ENCODE measurements around the gene SMPD3. TPM values are rescaled to one million over a fixed set of nuclear protein-coding genes. Genes with fewer than 3 reads are reported as not detected.

Gene SMPD3
- total and polyA plus RNA-seq, 2 of the 4 experiments (the other 2 are of a cell fraction): not detected

DNA sequence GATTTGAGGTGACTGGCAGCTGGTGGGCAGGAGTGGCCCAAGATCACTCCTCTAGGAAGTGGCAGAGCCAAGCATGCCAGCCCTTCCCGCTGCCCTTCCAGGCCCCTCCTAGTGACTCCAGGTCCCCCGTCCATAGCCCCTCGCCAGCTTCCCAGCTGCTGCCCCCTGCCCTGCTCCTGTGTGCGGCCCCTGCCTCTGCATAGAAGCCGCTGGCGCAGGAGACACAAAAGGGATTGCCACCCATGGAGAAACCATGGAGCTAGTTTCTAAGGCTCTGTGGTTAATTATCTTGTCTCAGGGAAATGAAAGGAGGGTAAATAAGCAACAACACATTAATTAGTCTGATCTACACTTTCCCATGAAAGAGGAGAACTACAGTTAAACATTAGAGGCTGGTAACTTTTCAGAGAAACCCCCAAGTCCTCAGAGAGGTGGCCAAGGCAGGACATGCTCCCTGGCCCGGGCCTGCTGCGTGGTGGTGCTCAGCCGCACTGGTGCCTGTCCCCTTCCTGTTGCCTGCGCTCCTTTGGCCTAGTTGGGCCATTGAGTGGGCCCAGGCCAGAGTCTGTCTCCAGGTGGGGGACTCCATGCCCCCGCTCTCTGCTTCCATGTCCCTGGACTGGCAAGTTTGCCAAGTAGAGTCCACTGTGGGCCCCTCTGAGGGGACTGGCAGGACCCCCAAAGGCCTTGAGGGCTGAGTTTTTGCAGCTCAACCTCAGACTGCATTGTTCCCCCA is 72.3 kb downstream of the SMPD3 start:
- intact Hi-C loops (cut with micrococcal nuclease): no loop called here
- H3K56ac ChIP-seq (ENCODE audit: extremely low read depth, insufficient read depth, low read length): no peak overlapping the region
- H3K23ac ChIP-seq (ENCODE audit: low read depth, low read length): no peak overlapping the region
- in situ Hi-C loops (cut with MboI; ENCODE audit: low sequenced_read_pairs): no loop called here
- H4K20me1 ChIP-seq (ENCODE audit: insufficient read depth, low read length): no peaks in the 10 kb centered on the region
- ChIA-PET CTCF (no interaction called here), POLR2A (ENCODE audit: unreplicated experiment) (no interaction called here)
- H4K91ac ChIP-seq (ENCODE audit: insufficient read depth, low read depth, low read length): no peak overlapping the region
- DNase-seq (no peak), ATAC-seq (ENCODE audit: low read depth) (no peak)
- TF ChIP-seq SMC3 (IDR thresholded peaks at IDR 0.05; ENCODE audit: low read depth, low read length) (no peak), RCOR1 (IDR thresholded peaks at IDR 0.05; ENCODE audit: insufficient replicate concordance, low read length) (no peak), MXI1 (IDR thresholded peaks at IDR 0.05; ENCODE audit: borderline replicate concordance, low read depth, low read length) (no peak), RFX5 (IDR thresholded peaks at IDR 0.05; ENCODE audit: low read depth, low read length) (no peak), CEBPB (IDR thresholded peaks at IDR 0.05; ENCODE audit: low read depth, low read length) (no peak), MAZ (IDR thresholded peaks at IDR 0.05; ENCODE audit: borderline replicate concordance, low read depth, low read length) (no peak), MAFK (IDR thresholded peaks at IDR 0.05; ENCODE audit: low read depth, low read length) (no peak), RAD21 (IDR thresholded peaks at IDR 0.05; ENCODE audit: low read length) (no peak), BHLHE40 (IDR thresholded peaks at IDR 0.05; ENCODE audit: low read depth, low read length) (no peak), NFE2L2 (IDR thresholded peaks at IDR 0.05; ENCODE audit: low read depth, low read length) (no peak), CHD1 (IDR thresholded peaks at IDR 0.05; ENCODE audit: low read depth, low read length) (no peak), POLR2A (IDR thresholded peaks at IDR 0.05; ENCODE audit: low read depth, low read length) (no peak), FOS (IDR thresholded peaks at IDR 0.05; ENCODE audit: low read depth, low read length) (no peak)
- TF ChIP-seq, protein P1, sequence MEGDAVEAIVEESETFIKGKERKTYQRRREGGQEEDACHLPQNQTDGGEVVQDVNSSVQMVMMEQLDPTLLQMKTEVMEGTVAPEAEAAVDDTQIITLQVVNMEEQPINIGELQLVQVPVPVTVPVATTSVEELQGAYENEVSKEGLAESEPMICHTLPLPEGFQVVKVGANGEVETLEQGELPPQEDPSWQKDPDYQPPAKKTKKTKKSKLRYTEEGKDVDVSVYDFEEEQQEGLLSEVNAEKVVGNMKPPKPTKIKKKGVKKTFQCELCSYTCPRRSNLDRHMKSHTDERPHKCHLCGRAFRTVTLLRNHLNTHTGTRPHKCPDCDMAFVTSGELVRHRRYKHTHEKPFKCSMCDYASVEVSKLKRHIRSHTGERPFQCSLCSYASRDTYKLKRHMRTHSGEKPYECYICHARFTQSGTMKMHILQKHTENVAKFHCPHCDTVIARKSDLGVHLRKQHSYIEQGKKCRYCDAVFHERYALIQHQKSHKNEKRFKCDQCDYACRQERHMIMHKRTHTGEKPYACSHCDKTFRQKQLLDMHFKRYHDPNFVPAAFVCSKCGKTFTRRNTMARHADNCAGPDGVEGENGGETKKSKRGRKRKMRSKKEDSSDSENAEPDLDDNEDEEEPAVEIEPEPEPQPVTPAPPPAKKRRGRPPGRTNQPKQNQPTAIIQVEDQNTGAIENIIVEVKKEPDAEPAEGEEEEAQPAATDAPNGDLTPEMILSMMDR (conservative IDR thresholded peaks at IDR 0.05; ENCODE audit: low read depth, low read length): no peak
- TF ChIP-seq, protein P2, sequence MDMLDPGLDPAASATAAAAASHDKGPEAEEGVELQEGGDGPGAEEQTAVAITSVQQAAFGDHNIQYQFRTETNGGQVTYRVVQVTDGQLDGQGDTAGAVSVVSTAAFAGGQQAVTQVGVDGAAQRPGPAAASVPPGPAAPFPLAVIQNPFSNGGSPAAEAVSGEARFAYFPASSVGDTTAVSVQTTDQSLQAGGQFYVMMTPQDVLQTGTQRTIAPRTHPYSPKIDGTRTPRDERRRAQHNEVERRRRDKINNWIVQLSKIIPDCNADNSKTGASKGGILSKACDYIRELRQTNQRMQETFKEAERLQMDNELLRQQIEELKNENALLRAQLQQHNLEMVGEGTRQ (IDR thresholded peaks at IDR 0.05; ENCODE audit: low read depth, low read length): no peak
- TF ChIP-seq, protein P3, sequence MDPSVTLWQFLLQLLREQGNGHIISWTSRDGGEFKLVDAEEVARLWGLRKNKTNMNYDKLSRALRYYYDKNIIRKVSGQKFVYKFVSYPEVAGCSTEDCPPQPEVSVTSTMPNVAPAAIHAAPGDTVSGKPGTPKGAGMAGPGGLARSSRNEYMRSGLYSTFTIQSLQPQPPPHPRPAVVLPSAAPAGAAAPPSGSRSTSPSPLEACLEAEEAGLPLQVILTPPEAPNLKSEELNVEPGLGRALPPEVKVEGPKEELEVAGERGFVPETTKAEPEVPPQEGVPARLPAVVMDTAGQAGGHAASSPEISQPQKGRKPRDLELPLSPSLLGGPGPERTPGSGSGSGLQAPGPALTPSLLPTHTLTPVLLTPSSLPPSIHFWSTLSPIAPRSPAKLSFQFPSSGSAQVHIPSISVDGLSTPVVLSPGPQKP (IDR thresholded peaks at IDR 0.05; ENCODE audit: borderline replicate concordance, low read depth, low read length): no peak
- H3K9ac ChIP-seq (ENCODE audit: low read depth, low read length): no peak overlapping the region
- no peak overlapping the region for H2BK20ac ChIP-seq (ENCODE audit: low read depth, low read length)
- no TSS peak for BruUV-seq (replicated peaks)
- no peak overlapping the region for H4K8ac ChIP-seq (ENCODE audit: low read depth in 2 of 2, low read length in 2 of 2)
- H2BK5ac ChIP-seq (ENCODE audit: low read depth, low read length, poor library complexity, severe bottlenecking): no peak overlapping the region
- H3K9me3 ChIP-seq (ENCODE audit: control insufficient read depth, insufficient read depth, low read length): no peaks in the 10 kb centered on the region
- no peaks in the 10 kb centered on the region for H3K9me1 ChIP-seq (ENCODE audit: insufficient read depth, low read length)
- no peak overlapping the region for H3K4me3 ChIP-seq (ENCODE audit: insufficient read depth, low read depth, low read length)
- H3K4me1 ChIP-seq (ENCODE audit: control insufficient read depth, insufficient read depth, low read length): no peaks in the 10 kb centered on the region
- no peaks in the 10 kb centered on the region for H3K79me1 ChIP-seq (ENCODE audit: low read depth in 1 of 2, low read length in 2 of 2)
- 86% methylated on average over 5 of the region's 11 CpGs; no CpG with 5 or more reads in 1 of the 2 experiments for WGBS, 2 experiments (ENCODE audit: extremely low coverage in 2 of 2, insufficient read length in 1 of 2)
- H2AFZ ChIP-seq (replicated peaks; ENCODE audit: low read length, poor library complexity): no peak overlapping the region
- no peak overlapping the region for H2BK120ac ChIP-seq (ENCODE audit: low read depth, low read length)
- H3K27ac ChIP-seq (ENCODE audit: insufficient read depth, low read length): no peak overlapping the region
- no peak overlapping the region for H3K4me2 ChIP-seq (ENCODE audit: low read depth, low read length)
- H2AK5ac ChIP-seq (ENCODE audit: low read depth, low read length): no peak overlapping the region
- dilution Hi-C loops (cut with HindIII; ENCODE audit: low sequenced_read_pairs, unreplicated experiment): no loop called here
- no peak overlapping the region for H3K14ac ChIP-seq (replicated peaks; ENCODE audit: low read depth, low read length)
- no peak overlapping the region for H2BK15ac ChIP-seq (ENCODE audit: low read depth, low read length)
- no peak overlapping the region for H3K4ac ChIP-seq (ENCODE audit: low read depth, low read length)
- H3K27me3 ChIP-seq (ENCODE audit: control insufficient read depth, insufficient read depth, low read length): peaks cover 55% of the 10 kb centered on the region
- H2AK9ac ChIP-seq (replicated peaks; ENCODE audit: low read depth, low read length, poor library complexity): no peak overlapping the region
- no peaks in the 10 kb centered on the region for H3K36me3 ChIP-seq (ENCODE audit: control insufficient read depth, insufficient read depth, low read length)
- no peak overlapping the region for H4K5ac ChIP-seq (ENCODE audit: low read depth, low read length)
- H3K18ac ChIP-seq (ENCODE audit: low read depth, low read length): no peak overlapping the region

All from IMR-90 (cell line).